Upper lobe of left lung (tissue), 6 donors: ENCODE measurements around the gene CAPN9. TPM values are rescaled to one million over a fixed set of nuclear protein-coding genes. Genes with fewer than 3 reads are reported as not detected.

Source experiments
- ATAC-seq, 2 donors: fragments of 200-7000 bp; cut with Tn5 transposase; one replicate each; pipeline ENCODE4 v1.9.1; 2022; ENCODE audit warnings: mild to moderate bottlenecking in 2 of 2, moderate library complexity in 2 of 2; ENCODE audit not compliant: low FRiP score in 2 of 2
- DNase-seq, 2 donors: peaks; one replicate each; pipeline ENCODE4 v3.0.0-alpha.2; 2019 to 2020
- H3K27ac ChIP-seq, 4 donors: fragments of 200-600 bp; sonication (generic); one replicate each; pipeline ENCODE4 v1.5.1; 2016 to 2019
- H3K27me3 ChIP-seq, 4 donors: fragments of 200-600 bp; sonication (generic); one replicate each; pipeline ENCODE4 v1.5.1; 2017 to 2019
- H3K36me3 ChIP-seq, 4 donors: fragments of 200-600 bp; sonication (generic); one replicate each; pipeline ENCODE4 v1.5.1; 2016 to 2019
- H3K4me1 ChIP-seq, 4 donors: fragments of 200-600 bp; sonication (generic); one replicate each; pipeline ENCODE4 v1.5.1; 2018 to 2019
- H3K4me3 ChIP-seq, 4 donors: fragments of 200-600 bp; sonication (generic); one replicate each; pipeline ENCODE4 v1.5.1; 2017 to 2019; ENCODE audit warnings: mild to moderate bottlenecking in 2 of 4, moderate library complexity in 1 of 4
- H3K9me3 ChIP-seq, 4 donors: fragments of 200-600 bp; sonication (generic); one replicate each; pipeline ENCODE4 v1.5.1; 2018 to 2019
- CTCF ChIP-seq, 6 experiments: fragments of 450-650 bp in 4 of 6; fragments of 200-600 bp in 2 of 6; sonication (generic) in 2 of 6; IDR thresholded peaks; one replicate each; pipeline ENCODE4 v1.5.1; 2016 to 2019; ENCODE audit warnings: antibody characterized with exemption in 6 of 6
- EP300 ChIP-seq, 4 donors: sonication (generic); formaldehyde crosslinking; IDR thresholded peaks; one replicate each; pipeline ENCODE4 v1.5.1; 2017; ENCODE audit warnings: antibody characterized with exemption in 4 of 4, control low read depth in 2 of 4
- POLR2A ChIP-seq, 4 donors: fragments of 450-650 bp; IDR thresholded peaks; one replicate each; pipeline ENCODE4 v1.5.1; 2016 to 2017; ENCODE audit warnings: antibody characterized with exemption in 4 of 4, mild to moderate bottlenecking in 2 of 4
- POLR2AphosphoS5 ChIP-seq, 2 donors: sonication (generic); formaldehyde crosslinking; IDR thresholded peaks; one replicate each; pipeline ENCODE4 v1.5.1; 2017; ENCODE audit warnings: antibody characterized with exemption in 2 of 2
- WGBS, 2 donors: methylation state at CpG; one replicate each; pipeline ENCODE4 v1.1.5; 2017 to 2018; 5-methylcytosine and 5-hydroxymethylcytosine counted together
- total RNA-seq, 6 donors: library from RNA; depleted of rRNA in 4 of 6; stranded (reverse); fragments of >200 nt in 4 of 6; gene quantifications; one replicate each; pipeline versions ENCODE4 v1.1.0 to v1.2.1, GENCODE V29; 2016 to 2021
- donor health status: DM: no; HTN: no; CAD: no; lungs with moderate emphysema.
- donor health status: DM: no; HTN: yes; CAD: no; lungs with severe emphysema.

Gene CAPN9
- total RNA-seq, 6 donors from 2014 or later: 8.0 to 29.0 (median 19.6) TPM

- 57 to 77% methylated on average over 2 of the region's 2 CpGs for whole genome bisulfite sequencing, 2 donors
- Histone ChIP-seq H3K4me1 (no peaks in the 10 kb centered on the region), H3K27me3 (no peaks in the 10 kb centered on the region), H3K36me3 (no peaks in the 10 kb centered on the region), H3K9me3 (no peaks in the 10 kb centered on the region), H3K27ac (no peak overlapping the region), H3K4me3 (no peak overlapping the region)
- DNase-seq: no peak
- no peak for ATAC-seq
- TF ChIP-seq POLR2A (IDR thresholded peaks at IDR 0.05) (no peak), EP300 (IDR thresholded peaks at IDR 0.05) (no peak), CTCF (IDR thresholded peaks at IDR 0.05) (no peak), POLR2AphosphoS5 (IDR thresholded peaks at IDR 0.05) (no peak)
Observed at GRCh38 chr1:230796626-230797025, 49.4 kb downstream of the CAPN9 start.

- 82 to 83% methylated on average over 13 of the region's 13 CpGs for WGBS, 2 donors
- Histone ChIP-seq H3K4me1 (no peaks in the 10 kb centered on the region), H3K27me3 (no peaks in the 10 kb centered on the region), H3K36me3 (no peaks in the 10 kb centered on the region), H3K4me3 (no peak overlapping the region), H3K27ac (no peak overlapping the region), H3K9me3 (no peaks in the 10 kb centered on the region)
- ATAC-seq: no peak
- no peak for TF ChIP-seq POLR2AphosphoS5 (IDR thresholded peaks at IDR 0.05)
- TF ChIP-seq EP300 (IDR thresholded peaks at IDR 0.05): no peak
- no peak for TF ChIP-seq POLR2A (IDR thresholded peaks at IDR 0.05)
- TF ChIP-seq CTCF (IDR thresholded peaks at IDR 0.05): no peak
- DNase-seq: peak in 1 of 2 donors; percentile 17
Observed at GRCh38 chr1:230797376-230797920, 50.3 kb downstream of the CAPN9 start.

GRCh38 chr1:230797942-230798365 is 50.8 kb downstream of the CAPN9 start:
- H3K4me1 ChIP-seq: no peaks in the 10 kb centered on the region
- ATAC-seq (peak; percentile 47 to 73), DNase-seq (peak in 1 of 2 donors; percentile 49)
- peak; percentile 26 to 62 (median 38) for TF ChIP-seq CTCF (IDR thresholded peaks at IDR 0.05)
- no peak for TF ChIP-seq POLR2AphosphoS5 (IDR thresholded peaks at IDR 0.05)
- no peaks in the 10 kb centered on the region for H3K27me3 ChIP-seq
- no peaks in the 10 kb centered on the region for H3K36me3 ChIP-seq
- WGBS, 2 donors: 30 to 64% methylated on average over 3 to 7 of the region's 7 CpGs
- H3K4me3 ChIP-seq: no peak overlapping the region
- no peak overlapping the region for H3K27ac ChIP-seq
- no peaks in the 10 kb centered on the region for H3K9me3 ChIP-seq

- DNase-seq: no peak
- H3K27me3 ChIP-seq: no peaks in the 10 kb centered on the region
- TF ChIP-seq EP300 (IDR thresholded peaks at IDR 0.05): no peak
- TF ChIP-seq POLR2AphosphoS5 (IDR thresholded peaks at IDR 0.05): no peak
- TF ChIP-seq POLR2A (IDR thresholded peaks at IDR 0.05): no peak
- TF ChIP-seq CTCF (IDR thresholded peaks at IDR 0.05): no peak
- no peak overlapping the region for H3K4me3 ChIP-seq
- H3K9me3 ChIP-seq: no peaks in the 10 kb centered on the region
- H3K4me1 ChIP-seq: no peaks in the 10 kb centered on the region
- WGBS, 2 donors: 83 to 91% methylated on average over 5 of the region's 5 CpGs
- no peaks in the 10 kb centered on the region for H3K36me3 ChIP-seq
- no peak for ATAC-seq
- H3K27ac ChIP-seq: no peak overlapping the region
Observed at GRCh38 chr1:230798491-230798890, 51.3 kb downstream of the CAPN9 start.
